ENCODE data around the gene OR7A17.

DNA sequence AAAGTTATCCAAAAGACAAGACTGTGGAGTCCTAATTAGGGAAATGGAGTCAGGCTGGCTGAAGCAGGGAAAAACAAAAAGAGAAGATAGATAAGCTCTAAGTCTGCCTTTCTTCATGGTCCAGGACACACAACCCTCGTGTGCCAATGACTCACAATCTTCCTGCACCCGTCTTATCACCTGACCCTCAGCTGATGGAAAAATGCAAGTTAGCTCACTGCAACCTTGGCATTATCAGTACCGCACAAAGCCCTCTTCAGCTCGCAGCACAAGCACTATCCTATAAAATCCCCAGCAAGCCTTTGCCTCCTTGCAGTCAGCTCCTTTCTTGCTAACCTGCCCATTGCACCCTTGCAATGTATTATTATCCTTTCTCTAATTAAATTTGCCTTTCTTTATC, 55.2 kb downstream of the OR7A17 start:
- TF ChIP-seq CTCF (IDR thresholded peaks at IDR 0.05 in 4 of 5, conservative IDR thresholded peaks at IDR 0.05 in 1 of 5) = no peak
- no peak for TF ChIP-seq POLR2A (IDR thresholded peaks at IDR 0.05)

All from gastrocnemius medialis (tissue), 4 donors.